Natural killer cell treated with Interleukin-12 subunit alpha and Interleukin-12 subunit beta and Interleukin-15 and Interleukin-18, amount 100 ng/mL, for 72 hours (primary cell): ENCODE results near the gene LSM12. TPM values are rescaled to one million over a fixed set of nuclear protein-coding genes. Genes with fewer than 3 reads are reported as not detected.
"Not testable (repeated sequence)": the region's sequence is repeated elsewhere in the genome, so short reads cannot be mapped to it uniquely, and the experiment has no call there.

Experiments used
- ATAC-seq, 2 donors: fragments of 150-1000 bp; cut with Tn5 transposase in 1 of 2; sonication (Bioruptor Pico), chemical (Tn5 transposase) in 1 of 2; 2 replicates each; pipeline ENCODE4 v1.10.0; 2021
- DNase-seq: peaks from one replicate; pipeline ENCODE4 v3.0.0; 2022; ENCODE audit warnings: low spot score
- H3K27ac Mint-ChIP-seq, 2 donors: 1 replicate in 1 of 2; 2 replicates in 1 of 2; pipeline ENCODE4 v1.8.0; 2022; ENCODE audit warnings: mixed read lengths in 2 of 2, mild to moderate bottlenecking in 1 of 2, moderate library complexity in 1 of 2
- H3K27me3 Mint-ChIP-seq, 2 donors: 1 replicate in 1 of 2; 2 replicates in 1 of 2; pipeline ENCODE4 v1.8.0; 2022; ENCODE audit warnings: mixed read lengths in 2 of 2
- H3K36me3 Mint-ChIP-seq: one replicate; pipeline ENCODE4 v1.8.0; 2022; ENCODE audit warnings: mixed read lengths
- H3K4me1 Mint-ChIP-seq, 2 donors: 1 replicate in 1 of 2; 2 replicates in 1 of 2; pipeline ENCODE4 v1.8.0; 2022; ENCODE audit warnings: low read depth in 2 of 2, mixed read lengths in 2 of 2, mild to moderate bottlenecking in 1 of 2
- H3K4me3 Mint-ChIP-seq: one replicate; pipeline ENCODE4 v1.8.0; 2022; ENCODE audit warnings: mixed read lengths
- H3K9me3 Mint-ChIP-seq: 2 replicates; pipeline ENCODE4 v1.8.0; 2022; ENCODE audit warnings: mixed read lengths
- total RNA-seq, 2 donors: library from RNA; stranded (reverse); gene quantifications; one replicate each; pipeline ENCODE4 v1.2.3, GENCODE V29; 2022

LSM12 gene
- total RNA-seq, 2 donors from 2014 or later = 68.6 to 70.0 TPM

- H3K4me3 Mint-ChIP-seq = no peak overlapping the region
- ATAC-seq (no peak), DNase-seq (no peak)
- no peak overlapping the region for H3K27ac Mint-ChIP-seq
- H3K4me1 Mint-ChIP-seq = peaks cover 6 to 12% of the 10 kb centered on the region in 2 donors
- H3K36me3 Mint-ChIP-seq = peaks cover 9% of the 10 kb centered on the region
- H3K9me3 Mint-ChIP-seq = no peaks in the 10 kb centered on the region
- H3K27me3 Mint-ChIP-seq = no peaks in the 10 kb centered on the region
Measured at GRCh38 chr17:44029736-44030135, 36.7 kb downstream of the LSM12 start.

- Mint-ChIP-seq H3K27me3 (no peaks in the 10 kb centered on the region), H3K4me3 (no peak overlapping the region), H3K4me1 (peaks cover 0 to 13% of the 10 kb centered on the region in 2 donors), H3K27ac (no peak overlapping the region), H3K36me3 (no peaks in the 10 kb centered on the region), H3K9me3 (no peaks in the 10 kb centered on the region)
- DNase-seq = no peak
- ATAC-seq = peak in 1 of 2 donors; percentile 14
Measured at GRCh38 chr17:44024853-44025252, 41.6 kb downstream of the LSM12 start.

- H3K27ac Mint-ChIP-seq = no peak overlapping the region
- H3K4me1 Mint-ChIP-seq = peaks cover 0 to 7% of the 10 kb centered on the region in 2 donors
- no peak overlapping the region for H3K4me3 Mint-ChIP-seq
- no peaks in the 10 kb centered on the region for H3K9me3 Mint-ChIP-seq
- ATAC-seq = peak in 1 of 2 donors; percentile 51
- no peaks in the 10 kb centered on the region for H3K36me3 Mint-ChIP-seq
- no peaks in the 10 kb centered on the region for H3K27me3 Mint-ChIP-seq
- no peak for DNase-seq
Measured at GRCh38 chr17:44024271-44024663, 42.2 kb downstream of the LSM12 start.

- Mint-ChIP-seq H3K36me3 (no peaks in the 10 kb centered on the region), H3K4me3 (no peak overlapping the region), H3K27ac (no peak overlapping the region), H3K27me3 (no peaks in the 10 kb centered on the region), H3K4me1 (peaks cover 0 to 5% of the 10 kb centered on the region in 2 donors), H3K9me3 (no peaks in the 10 kb centered on the region)
- no peak for DNase-seq
- no peak for ATAC-seq
Measured at GRCh38 chr17:44023545-44024270, 42.8 kb downstream of the LSM12 start.

- H3K4me3 Mint-ChIP-seq = no peak overlapping the region
- peak overlapping the region in 1 of 2 donors; percentile 8 for H3K27ac Mint-ChIP-seq
- H3K4me1 Mint-ChIP-seq = peaks cover 0 to 5% of the 10 kb centered on the region in 2 donors
- DNase-seq = no peak
- no peaks in the 10 kb centered on the region for H3K9me3 Mint-ChIP-seq
- no peaks in the 10 kb centered on the region for H3K27me3 Mint-ChIP-seq
- ATAC-seq = no peak
- H3K36me3 Mint-ChIP-seq = no peaks in the 10 kb centered on the region
Measured at GRCh38 chr17:44022246-44022645, 44.2 kb downstream of the LSM12 start.

DNA sequence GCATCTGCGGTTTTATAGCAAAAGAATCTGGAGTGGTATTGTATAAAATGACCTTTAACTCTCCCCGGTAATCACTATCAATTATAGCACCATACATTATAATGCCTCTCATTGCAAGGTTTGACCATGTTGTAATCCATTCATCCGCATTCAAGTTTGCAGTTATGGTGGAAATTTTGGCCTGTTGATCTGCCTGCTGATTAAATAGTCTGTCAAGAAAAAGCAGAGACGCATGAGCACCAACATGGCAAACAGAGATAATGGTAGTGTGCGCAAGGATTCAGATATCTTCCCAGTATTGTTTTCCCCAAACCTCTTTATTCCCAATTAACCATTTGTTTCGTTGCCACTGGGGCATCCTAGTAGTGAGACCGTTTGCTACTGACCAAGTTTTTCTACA, 45.2 kb downstream of the LSM12 start:
- H3K4me1 Mint-ChIP-seq, H3K4me3 Mint-ChIP-seq, H3K9me3 Mint-ChIP-seq, H3K27ac Mint-ChIP-seq, ATAC-seq, DNase-seq, H3K27me3 Mint-ChIP-seq, H3K36me3 Mint-ChIP-seq: not testable (repeated sequence)

DNA sequence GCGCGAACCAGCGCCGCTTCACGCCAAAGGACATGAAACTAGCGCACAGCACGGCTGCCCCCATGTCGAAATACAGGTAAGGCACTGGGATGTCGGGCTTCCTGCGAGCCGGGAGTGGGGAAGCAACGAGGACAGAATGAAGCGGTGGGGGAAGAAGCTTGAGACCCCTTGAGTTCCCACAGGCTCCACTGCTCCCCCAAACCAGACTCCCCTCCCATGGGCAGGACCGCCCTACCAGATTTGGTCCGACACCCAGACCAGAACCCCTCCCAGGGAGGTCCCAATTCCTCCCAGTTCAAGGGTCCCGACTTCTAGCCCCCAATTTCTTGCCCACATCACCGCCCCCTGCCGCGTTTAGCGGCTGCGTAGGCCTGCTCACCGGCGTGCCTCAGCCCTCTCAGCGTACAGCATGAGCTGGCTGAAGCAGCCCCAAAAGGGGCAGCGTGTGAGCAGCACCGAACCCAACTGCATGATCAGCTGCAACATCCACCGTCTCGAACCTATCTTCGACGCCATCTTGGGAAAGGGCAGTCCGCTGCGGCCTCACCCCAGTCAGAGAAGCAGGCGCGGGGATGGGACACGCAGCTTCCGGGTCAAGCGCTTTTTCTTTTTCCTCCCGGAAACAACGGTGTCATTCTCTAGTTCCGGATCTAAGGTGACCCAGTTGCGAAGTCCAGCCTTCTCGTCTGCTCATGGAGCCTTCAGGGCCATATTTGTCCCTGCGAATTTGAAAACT, 51.9 kb downstream of the LSM12 start, which contains the start of gene TMEM101:
TSS of gene TMEM101 (minus strand) at position 527 of the 736 bp plus-strand sequence. CDS start at position 516, 11 bp downstream.
- peak within 1 kb of the TSS; percentile 93 to 99 for H3K27ac Mint-ChIP-seq
- H3K4me3 Mint-ChIP-seq = peak within 1 kb of the TSS; percentile 100
- no peaks in the 10 kb centered on the region for H3K36me3 Mint-ChIP-seq
- H3K9me3 Mint-ChIP-seq = no peaks in the 10 kb centered on the region
- H3K4me1 Mint-ChIP-seq = peaks cover 8 to 10% of the 10 kb centered on the region in 2 donors
- peak; percentile 96 to 97 for ATAC-seq
- H3K27me3 Mint-ChIP-seq = no peaks in the 10 kb centered on the region
- peak; percentile 91 for DNase-seq

DNA sequence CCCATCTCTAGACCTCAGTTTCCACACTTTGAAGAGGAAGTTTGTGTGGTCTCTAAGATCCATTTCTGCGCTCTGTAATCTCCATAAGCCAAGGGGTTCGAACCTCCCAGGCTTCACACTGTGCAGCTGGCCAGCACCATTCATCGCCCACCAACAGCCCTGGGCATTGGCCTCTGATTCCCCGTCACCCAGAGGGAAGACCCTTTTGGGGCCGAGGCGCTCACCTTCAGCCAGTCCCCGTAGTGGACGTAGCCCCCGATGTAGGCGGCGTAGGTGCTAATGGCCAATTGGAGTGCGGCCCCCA, 52.4 kb downstream of the LSM12 start:
- Mint-ChIP-seq H3K9me3 (no peaks in the 10 kb centered on the region), H3K4me1 (peaks cover 8 to 10% of the 10 kb centered on the region in 2 donors), H3K27ac (peak overlapping the region; percentile 93 to 99), H3K27me3 (no peaks in the 10 kb centered on the region), H3K36me3 (no peaks in the 10 kb centered on the region), H3K4me3 (peak overlapping the region; percentile 100)
- no peak for DNase-seq
- peak in 1 of 2 donors; percentile 8 for ATAC-seq

DNA sequence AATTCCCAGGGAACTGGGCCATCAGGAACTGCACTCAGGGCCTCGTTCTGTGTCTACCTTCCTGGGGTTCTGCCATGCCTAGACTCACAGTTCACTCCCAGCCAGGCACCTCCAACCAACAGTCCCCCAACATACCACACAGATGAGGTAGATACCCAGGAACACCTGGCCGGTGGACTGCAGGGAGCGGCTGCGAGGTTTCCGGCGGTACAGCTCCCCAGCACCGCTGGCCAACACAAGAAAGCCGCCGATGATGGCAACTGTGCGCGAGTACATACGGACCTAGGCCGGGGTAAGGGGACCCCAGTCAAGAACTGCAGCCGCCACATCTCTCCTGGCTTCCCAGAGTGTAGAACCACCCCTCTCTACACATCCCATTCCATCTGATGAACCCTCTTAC, 53.6 kb downstream of the LSM12 start:
- DNase-seq = no peak
- no peak for ATAC-seq
- Mint-ChIP-seq H3K4me3 (no peak overlapping the region), H3K4me1 (peaks cover 14 to 16% of the 10 kb centered on the region in 2 donors), H3K36me3 (no peaks in the 10 kb centered on the region), H3K9me3 (no peaks in the 10 kb centered on the region), H3K27me3 (peaks cover 0 to 2% of the 10 kb centered on the region in 2 donors), H3K27ac (no peak overlapping the region)

DNA sequence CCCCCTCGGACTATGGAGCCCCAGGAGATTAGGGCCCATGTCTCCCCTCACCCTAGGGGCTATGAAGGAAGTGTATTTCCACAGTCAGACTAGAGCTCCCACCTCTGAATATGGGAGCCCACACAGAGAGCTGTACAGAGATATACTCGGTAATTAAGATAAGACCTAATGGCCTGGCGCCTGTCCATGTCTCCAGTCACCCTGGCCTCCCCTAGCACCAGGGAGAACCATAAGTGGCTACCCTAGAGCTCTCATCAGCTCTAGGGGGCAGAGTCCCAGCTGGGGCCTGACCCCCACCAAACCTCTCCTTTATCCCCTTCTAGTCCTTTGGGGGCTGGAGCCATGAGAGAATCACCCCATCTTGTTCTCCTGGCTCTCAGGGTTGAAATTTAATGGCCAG, 54.1 kb downstream of the LSM12 start:
- Mint-ChIP-seq H3K9me3 (no peaks in the 10 kb centered on the region), H3K36me3 (no peaks in the 10 kb centered on the region), H3K27me3 (peaks cover 0 to 3% of the 10 kb centered on the region in 2 donors), H3K27ac (no peak overlapping the region), H3K4me1 (peaks cover 16 to 18% of the 10 kb centered on the region in 2 donors), H3K4me3 (no peak overlapping the region)
- ATAC-seq (no peak), DNase-seq (no peak)

GRCh38 chr17:44011876-44012275, 54.6 kb downstream of the LSM12 start:
- Mint-ChIP-seq H3K4me3 (no peak overlapping the region), H3K27me3 (peaks cover 0 to 3% of the 10 kb centered on the region in 2 donors), H3K9me3 (no peaks in the 10 kb centered on the region), H3K27ac (no peak overlapping the region), H3K4me1 (peaks cover 16 to 18% of the 10 kb centered on the region in 2 donors), H3K36me3 (no peaks in the 10 kb centered on the region)
- DNase-seq = no peak
- no peak for ATAC-seq

DNA sequence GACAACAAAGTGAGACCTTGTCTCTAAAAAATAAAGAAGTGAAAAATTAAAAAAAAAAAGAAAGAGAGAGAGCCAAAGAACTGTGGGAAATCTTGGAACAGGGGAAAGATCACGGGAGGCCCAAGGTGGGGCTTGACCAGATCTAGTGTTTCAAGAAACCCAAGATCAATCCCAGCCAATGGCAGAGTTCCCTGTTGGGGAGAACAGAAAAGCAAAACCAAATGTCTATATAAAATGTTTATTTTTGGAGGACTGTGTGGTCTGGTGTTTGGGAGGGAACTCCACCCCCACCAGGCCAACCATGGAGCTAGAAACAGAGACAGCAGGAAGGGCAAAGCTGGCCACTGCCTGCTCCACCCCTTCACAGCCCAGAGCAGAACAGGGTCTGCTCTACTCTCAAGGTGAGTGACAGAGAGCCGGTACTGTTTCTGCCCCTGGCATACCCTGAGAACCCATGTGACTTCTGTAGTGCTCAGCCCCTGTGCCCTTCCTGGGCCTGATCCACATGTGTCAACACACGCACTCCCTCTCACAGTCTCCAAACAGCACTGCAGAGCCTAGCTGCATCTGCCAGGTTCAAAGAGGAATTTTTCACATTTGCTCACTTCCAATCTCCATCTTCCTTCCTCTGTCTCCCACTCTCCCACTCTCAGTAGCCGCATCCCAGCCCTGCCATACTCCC, 55.4 kb downstream of the LSM12 start:
- Mint-ChIP-seq H3K4me3 (no peak overlapping the region), H3K27ac (peak overlapping the region in 1 of 2 donors; percentile 52), H3K36me3 (no peaks in the 10 kb centered on the region), H3K27me3 (peaks cover 0 to 4% of the 10 kb centered on the region in 2 donors), H3K4me1 (peaks cover 20 to 22% of the 10 kb centered on the region in 2 donors), H3K9me3 (no peaks in the 10 kb centered on the region)
- no peak for ATAC-seq
- no peak for DNase-seq

GRCh38 chr17:44008205-44008909, 58.1 kb downstream of the LSM12 start:
- no peaks in the 10 kb centered on the region for H3K9me3 Mint-ChIP-seq
- H3K36me3 Mint-ChIP-seq = no peaks in the 10 kb centered on the region
- peaks cover 0 to 6% of the 10 kb centered on the region in 2 donors for H3K27me3 Mint-ChIP-seq
- ATAC-seq (no peak), DNase-seq (no peak)
- peak overlapping the region; percentile 62 to 83 for H3K27ac Mint-ChIP-seq
- peak overlapping the region; percentile 86 for H3K4me3 Mint-ChIP-seq
- H3K4me1 Mint-ChIP-seq = peaks cover 15 to 18% of the 10 kb centered on the region in 2 donors
